ENCODE data around the gene GLI1. TPM values are rescaled to one million over a fixed set of nuclear protein-coding genes. Genes with fewer than 3 reads are reported as not detected.

Gene GLI1
- total and polyA plus RNA-seq, 7 experiments from 2014 or later = 0.39 to 1.4 (median 0.45) TPM; not detected in 2

DNA sequence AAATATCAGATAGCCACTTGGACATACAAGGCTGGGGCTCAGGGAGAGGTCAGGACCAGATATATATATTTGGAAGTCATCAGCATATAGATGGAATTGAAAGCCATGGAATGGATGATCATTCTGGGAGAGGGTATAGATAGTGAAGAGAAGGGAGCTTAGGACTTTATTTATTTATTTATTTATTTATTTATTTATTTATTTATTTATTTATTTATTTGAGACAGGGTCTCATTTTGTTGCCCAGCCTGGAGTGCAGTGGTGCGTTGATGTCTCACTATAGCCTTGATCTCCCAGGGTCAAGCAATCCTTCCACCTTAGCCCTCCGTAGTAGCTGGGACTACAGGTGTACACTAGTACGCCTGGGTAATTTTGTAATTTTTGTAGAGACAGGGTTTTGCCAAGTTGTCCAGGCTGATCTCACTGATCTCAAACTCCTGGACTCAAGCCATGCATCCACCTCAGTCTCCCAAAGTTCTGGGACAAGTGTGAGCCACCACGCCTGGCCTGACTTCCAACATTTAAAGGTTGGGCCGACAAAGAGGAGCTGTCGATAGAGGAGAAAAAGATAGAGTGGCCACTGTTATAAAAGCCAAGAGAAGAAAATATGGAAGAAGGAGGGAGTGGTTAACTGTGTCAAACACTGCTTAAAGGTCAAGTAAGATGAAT lies 13.2 kb upstream of the GLI1 start:
- no peak overlapping the region for H3K27ac ChIP-seq (ENCODE audit: low read depth, low read length)
- no peaks in the 10 kb centered on the region for H3K27me3 ChIP-seq (ENCODE audit: control insufficient read depth in 2 of 2, insufficient read depth in 2 of 2, low read length in 2 of 2)
- ChIA-PET CTCF (interaction anchor here (0.6 to 0.7 kb wide), 2 partner anchors 10 to 176 kb away, joined by 3 read pairs; no protein-coding TSS in a partner anchor), POLR2A (interaction anchor here (1.1 kb wide), 1 partner anchor 126 kb away, joined by 4 read pairs; no protein-coding TSS in a partner anchor)
- H3K36me3 ChIP-seq (ENCODE audit: control insufficient read depth in 2 of 3, insufficient read depth in 3 of 3, low read length in 3 of 3) = no peaks in the 10 kb centered on the region
- H3K36me3 Mint-ChIP-seq = peaks cover 4 to 8% (median 5%) of the 10 kb centered on the region in 5 donors
- H3K4me1 ChIP-seq (ENCODE audit: control insufficient read depth in 2 of 2, insufficient read depth in 2 of 2, low read length in 2 of 2) = no peaks in the 10 kb centered on the region
- H3K4me3 Mint-ChIP-seq = no peak overlapping the region
- no peak for DNase-seq
- H3K27ac Mint-ChIP-seq = no peak overlapping the region
- peaks cover 0 to 9% (median 4%) of the 10 kb centered on the region in 11 donors for H3K9me3 Mint-ChIP-seq
- ATAC-seq = no peak
- H3K4me1 Mint-ChIP-seq = peaks cover 0 to 5% (median 0%) of the 10 kb centered on the region in 7 donors
- H3K9me3 ChIP-seq (ENCODE audit: control insufficient read depth in 2 of 3, low read length in 3 of 3) = no peaks in the 10 kb centered on the region
- no peak overlapping the region for H3K4me3 ChIP-seq (ENCODE audit: low read length)
- H3K27me3 Mint-ChIP-seq = peaks cover 0 to 4% (median 3%) of the 10 kb centered on the region in 5 donors
- intact Hi-C loops (cut with micrococcal nuclease) = no loop called here

DNA sequence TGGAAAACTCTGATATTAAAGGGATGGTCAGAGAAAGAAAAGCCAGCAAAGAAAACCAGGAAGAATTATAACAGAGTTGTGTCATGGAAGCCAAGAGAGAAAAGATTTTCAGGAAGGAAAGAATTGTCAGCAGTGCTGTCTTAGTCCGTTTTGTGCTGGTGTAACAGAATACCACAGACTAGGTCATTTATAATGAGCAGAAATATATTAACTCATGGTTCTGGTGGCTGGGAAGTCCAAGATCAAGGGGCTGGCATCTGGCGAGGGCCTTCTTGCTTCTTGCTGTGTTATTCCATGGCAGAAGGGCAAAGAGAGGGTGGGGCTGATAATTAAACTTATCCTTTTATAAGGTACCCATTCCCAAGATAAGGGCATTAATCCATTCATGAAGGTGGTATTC lies 10.9 kb upstream of the GLI1 start:
- ChIA-PET POLR2A (interaction anchor here (0.6 kb wide), 1 partner anchor 1195 kb away, joined by 3 read pairs; no protein-coding TSS in a partner anchor), CTCF (interaction anchor here (1.0 kb wide), 1 partner anchor 183 kb away, joined by 3 read pairs; no protein-coding TSS in a partner anchor)
- no peak overlapping the region for H3K27ac Mint-ChIP-seq
- no peak overlapping the region for H3K4me3 ChIP-seq (ENCODE audit: low read length)
- H3K36me3 ChIP-seq (ENCODE audit: control insufficient read depth in 2 of 3, insufficient read depth in 3 of 3, low read length in 3 of 3) = no peaks in the 10 kb centered on the region
- H3K9me3 ChIP-seq (ENCODE audit: control insufficient read depth in 2 of 3, low read length in 3 of 3) = no peaks in the 10 kb centered on the region
- H3K4me1 Mint-ChIP-seq = peaks cover 0 to 8% (median 0%) of the 10 kb centered on the region in 7 donors
- intact Hi-C loops (cut with micrococcal nuclease) = no loop called here
- no peaks in the 10 kb centered on the region for H3K9me3 Mint-ChIP-seq
- H3K4me1 ChIP-seq (ENCODE audit: control insufficient read depth in 2 of 2, insufficient read depth in 2 of 2, low read length in 2 of 2) = no peaks in the 10 kb centered on the region
- H3K36me3 Mint-ChIP-seq = no peaks in the 10 kb centered on the region
- no peaks in the 10 kb centered on the region for H3K27me3 ChIP-seq (ENCODE audit: control insufficient read depth in 2 of 2, insufficient read depth in 2 of 2, low read length in 2 of 2)
- peaks cover 0 to 7% (median 0%) of the 10 kb centered on the region in 5 donors for H3K27me3 Mint-ChIP-seq
- DNase-seq (no peak), ATAC-seq (no peak)
- no peak overlapping the region for H3K4me3 Mint-ChIP-seq
- no peak overlapping the region for H3K27ac ChIP-seq (ENCODE audit: low read depth, low read length)

DNA sequence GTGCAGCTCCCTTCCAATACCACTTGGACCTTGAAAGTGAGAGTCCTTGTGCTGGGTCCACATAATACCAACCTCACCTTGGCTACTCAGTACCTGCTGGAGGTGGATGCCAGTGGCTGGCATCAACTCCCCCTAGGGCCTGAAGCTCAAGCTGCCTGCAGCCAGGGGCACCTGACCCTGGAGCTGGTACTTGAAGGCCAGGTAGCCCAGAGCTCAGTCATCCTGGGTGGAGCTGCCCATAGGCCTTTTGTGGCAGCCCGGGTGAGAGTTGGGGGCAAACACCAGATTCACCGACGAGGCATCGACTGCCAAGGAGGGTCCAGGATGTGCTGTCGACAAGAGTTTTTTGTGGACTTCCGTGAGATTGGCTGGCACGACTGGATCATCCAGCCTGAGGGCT lies 10.2 kb upstream of the GLI1 start:
- ATAC-seq (no peak), DNase-seq (no peak)
- ChIA-PET POLR2A (no interaction called here), CTCF (interaction anchor here (1.0 kb wide), 2 partner anchors 9 to 184 kb away, joined by 3 to 4 read pairs; no protein-coding TSS in a partner anchor)
- Mint-ChIP-seq H3K27me3 (peaks cover 0 to 7% (median 0%) of the 10 kb centered on the region in 5 donors), H3K4me3 (no peak overlapping the region), H3K4me1 (peaks cover 0 to 9% (median 0%) of the 10 kb centered on the region in 7 donors), H3K36me3 (no peaks in the 10 kb centered on the region), H3K9me3 (no peaks in the 10 kb centered on the region), H3K27ac (no peak overlapping the region)
- Histone ChIP-seq H3K4me1 (ENCODE audit: control insufficient read depth in 2 of 2, insufficient read depth in 2 of 2, low read length in 2 of 2) (no peaks in the 10 kb centered on the region), H3K27me3 (ENCODE audit: control insufficient read depth in 2 of 2, insufficient read depth in 2 of 2, low read length in 2 of 2) (no peaks in the 10 kb centered on the region), H3K27ac (ENCODE audit: low read depth, low read length) (no peak overlapping the region), H3K9me3 (ENCODE audit: control insufficient read depth in 2 of 3, low read length in 3 of 3) (no peaks in the 10 kb centered on the region), H3K36me3 (ENCODE audit: control insufficient read depth in 2 of 3, insufficient read depth in 3 of 3, low read length in 3 of 3) (no peaks in the 10 kb centered on the region), H3K4me3 (ENCODE audit: low read length) (no peak overlapping the region)
- intact Hi-C loops (cut with micrococcal nuclease) = no loop called here

DNA sequence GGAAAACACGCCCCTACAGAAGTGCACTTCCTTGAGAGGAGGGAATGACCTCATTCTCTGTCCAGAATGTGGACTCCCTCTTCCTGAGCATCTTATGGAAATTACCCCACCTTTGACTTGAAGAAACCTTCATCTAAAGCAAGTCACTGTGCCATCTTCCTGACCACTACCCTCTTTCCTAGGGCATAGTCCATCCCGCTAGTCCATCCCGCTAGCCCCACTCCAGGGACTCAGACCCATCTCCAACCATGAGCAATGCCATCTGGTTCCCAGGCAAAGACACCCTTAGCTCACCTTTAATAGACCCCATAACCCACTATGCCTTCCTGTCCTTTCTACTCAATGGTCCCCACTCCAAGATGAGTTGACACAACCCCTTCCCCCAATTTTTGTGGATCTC lies 9.5 kb upstream of the GLI1 start:
- Histone ChIP-seq H3K9me3 (ENCODE audit: control insufficient read depth in 2 of 3, low read length in 3 of 3) (no peaks in the 10 kb centered on the region), H3K27ac (ENCODE audit: low read depth, low read length) (no peak overlapping the region), H3K4me1 (ENCODE audit: control insufficient read depth in 2 of 2, insufficient read depth in 2 of 2, low read length in 2 of 2) (no peaks in the 10 kb centered on the region), H3K27me3 (ENCODE audit: control insufficient read depth in 2 of 2, insufficient read depth in 2 of 2, low read length in 2 of 2) (no peaks in the 10 kb centered on the region), H3K36me3 (ENCODE audit: control insufficient read depth in 2 of 3, insufficient read depth in 3 of 3, low read length in 3 of 3) (no peaks in the 10 kb centered on the region), H3K4me3 (ENCODE audit: low read length) (no peak overlapping the region)
- peaks cover 0 to 11% (median 0%) of the 10 kb centered on the region in 7 donors for H3K4me1 Mint-ChIP-seq
- ATAC-seq = no peak
- H3K27ac Mint-ChIP-seq = no peak overlapping the region
- intact Hi-C loops (cut with micrococcal nuclease) = loop anchor here (10.0 kb wide), 2 partner anchors 245 to 325 kb away; partner anchors contain the start of genes LRP1 (in 1 of the 2) and OS9 (in 1 of the 2)
- ChIA-PET POLR2A (no interaction called here), CTCF (interaction anchor here (1.0 kb wide), 2 partner anchors 9 to 185 kb away, joined by 3 to 4 read pairs; no protein-coding TSS in a partner anchor)
- no peak for DNase-seq
- H3K36me3 Mint-ChIP-seq = no peaks in the 10 kb centered on the region
- H3K9me3 Mint-ChIP-seq = no peaks in the 10 kb centered on the region
- H3K27me3 Mint-ChIP-seq = peaks cover 0 to 7% (median 0%) of the 10 kb centered on the region in 5 donors
- no peak overlapping the region for H3K4me3 Mint-ChIP-seq

DNA sequence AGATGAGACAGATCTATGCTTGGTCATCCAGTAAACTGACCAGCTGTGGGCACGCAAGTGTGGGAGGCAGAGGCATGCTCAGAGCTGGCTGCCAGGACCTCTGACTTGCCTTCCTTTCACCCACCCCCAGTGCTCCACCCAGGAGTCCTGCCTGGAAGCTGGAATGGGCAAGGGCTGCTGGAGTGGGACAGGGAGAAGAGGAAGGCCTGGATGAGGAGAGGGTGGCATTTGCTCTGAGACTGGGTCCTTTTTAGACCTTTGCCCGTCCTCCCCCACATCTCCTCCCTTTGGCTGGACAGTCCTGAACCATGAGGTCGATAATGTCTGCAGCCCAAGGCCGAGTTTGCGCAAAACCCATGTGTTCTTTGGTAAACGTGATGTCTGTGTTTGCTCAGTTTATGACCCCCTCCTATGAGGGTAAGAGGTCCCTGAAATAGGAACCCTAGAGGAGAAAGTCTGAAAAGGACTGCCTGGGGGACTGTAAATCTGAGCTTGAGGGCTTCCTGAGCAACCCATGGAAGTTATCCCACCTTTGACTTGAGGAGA lies 8.3 kb upstream of the GLI1 start:
- peaks cover 0 to 7% (median 0%) of the 10 kb centered on the region in 5 donors for H3K27me3 Mint-ChIP-seq
- H3K36me3 ChIP-seq (ENCODE audit: control insufficient read depth in 2 of 3, insufficient read depth in 3 of 3, low read length in 3 of 3) = no peaks in the 10 kb centered on the region
- peaks cover 4 to 20% (median 5%) of the 10 kb centered on the region in 7 donors for H3K4me1 Mint-ChIP-seq
- CTCF ChIA-PET = interaction anchor here (0.8 to 0.9 kb wide), 2 partner anchors 13 to 144 kb away, joined by 3 to 4 read pairs; no protein-coding TSS in a partner anchor
- ATAC-seq (no peak), DNase-seq (no peak)
- H3K27me3 ChIP-seq (ENCODE audit: control insufficient read depth in 2 of 2, insufficient read depth in 2 of 2, low read length in 2 of 2) = no peaks in the 10 kb centered on the region
- peaks cover 0 to 5% of the 10 kb centered on the region in 2 donors for H3K4me1 ChIP-seq (ENCODE audit: control insufficient read depth in 2 of 2, insufficient read depth in 2 of 2, low read length in 2 of 2)
- no peaks in the 10 kb centered on the region for H3K36me3 Mint-ChIP-seq
- no peaks in the 10 kb centered on the region for H3K9me3 ChIP-seq (ENCODE audit: control insufficient read depth in 2 of 3, low read length in 3 of 3)
- H3K4me3 ChIP-seq (ENCODE audit: low read length) = no peak overlapping the region
- POLR2A ChIA-PET = interaction anchor here (1.4 kb wide), 1 partner anchor 12 kb away, joined by 5 read pairs; no protein-coding TSS in a partner anchor
- H3K27ac Mint-ChIP-seq = no peak overlapping the region
- no peak overlapping the region for H3K27ac ChIP-seq (ENCODE audit: low read depth, low read length)
- intact Hi-C loops (cut with micrococcal nuclease) = loop anchor here (10.0 kb wide), 2 partner anchors 243 to 327 kb away; partner anchors contain the start of genes LRP1 (in 1 of the 2) and OS9 (in 1 of the 2)
- no peak overlapping the region for H3K4me3 Mint-ChIP-seq
- H3K9me3 Mint-ChIP-seq = no peaks in the 10 kb centered on the region

DNA sequence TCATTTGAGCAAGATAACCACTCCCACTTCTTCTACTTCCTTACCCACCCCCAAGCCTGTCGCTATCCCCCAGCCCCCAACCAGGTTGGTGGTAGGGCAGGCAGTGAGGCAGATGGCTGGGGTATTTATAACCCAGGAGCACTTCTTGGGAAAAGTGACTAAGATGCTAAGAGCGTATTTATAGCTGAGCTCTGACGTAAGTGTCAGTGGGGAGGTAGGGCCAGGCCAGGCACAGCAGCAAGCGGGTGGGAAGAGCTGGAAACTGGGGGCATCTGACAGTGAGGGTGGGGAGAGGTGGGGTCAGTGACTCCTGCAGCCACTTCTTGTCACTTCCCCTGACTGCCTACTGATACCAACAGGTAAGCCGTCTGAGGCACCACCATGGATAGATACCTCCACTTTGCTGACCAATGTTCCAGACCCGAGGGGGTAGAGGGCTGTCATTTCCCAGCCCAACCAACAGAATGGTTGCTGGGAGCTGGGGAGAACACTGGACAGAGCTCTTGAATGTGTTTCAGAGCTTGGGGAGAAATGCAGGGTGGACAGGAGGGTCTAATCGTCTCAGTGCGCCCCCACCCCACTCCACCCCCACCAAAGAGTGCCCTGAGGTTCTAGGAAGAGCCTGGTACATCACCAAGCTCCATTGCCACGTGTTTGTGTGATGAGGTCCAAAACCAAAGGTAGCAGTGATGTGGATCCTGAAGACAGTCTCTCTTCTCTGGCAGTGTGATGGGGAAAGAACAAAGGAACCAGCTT lies 7.2 kb upstream of the GLI1 start:
- Mint-ChIP-seq H3K4me3 (no peak overlapping the region), H3K9me3 (no peaks in the 10 kb centered on the region), H3K4me1 (peaks cover 4 to 20% (median 5%) of the 10 kb centered on the region in 7 donors), H3K27me3 (peaks cover 0 to 7% (median 0%) of the 10 kb centered on the region in 5 donors), H3K27ac (peak overlapping the region in 1 of 9 donors; percentile 33), H3K36me3 (no peaks in the 10 kb centered on the region)
- H3K4me3 ChIP-seq (ENCODE audit: low read length) = no peak overlapping the region
- POLR2A ChIA-PET = interaction anchor here (0.6 to 1.4 kb wide), 3 partner anchors 11 to 109 kb away, joined by 4 to 6 read pairs (median 5); no protein-coding TSS in a partner anchor
- CTCF ChIA-PET = interaction anchor here (0.5 to 1.6 kb wide), 12 partner anchors 10 to 191 kb away, joined by 3 to 6 read pairs (median 3); no protein-coding TSS in a partner anchor
- ATAC-seq (no peak), DNase-seq (no peak)
- H3K27ac ChIP-seq (ENCODE audit: low read depth, low read length) = no peak overlapping the region
- peaks cover 0 to 5% of the 10 kb centered on the region in 2 donors for H3K4me1 ChIP-seq (ENCODE audit: control insufficient read depth in 2 of 2, insufficient read depth in 2 of 2, low read length in 2 of 2)
- intact Hi-C loops (cut with micrococcal nuclease) = loop anchor here (2.0 to 10.0 kb wide), 4 partner anchors 146 to 328 kb away; partner anchors contain the start of genes LRP1 (in 1 of the 2) and OS9 (in 1 of the 2)
- H3K36me3 ChIP-seq (ENCODE audit: control insufficient read depth in 2 of 3, insufficient read depth in 3 of 3, low read length in 3 of 3) = no peaks in the 10 kb centered on the region
- no peaks in the 10 kb centered on the region for H3K27me3 ChIP-seq (ENCODE audit: control insufficient read depth in 2 of 2, insufficient read depth in 2 of 2, low read length in 2 of 2)
- H3K9me3 ChIP-seq (ENCODE audit: control insufficient read depth in 2 of 3, low read length in 3 of 3) = no peaks in the 10 kb centered on the region

All from naive thymus-derived CD4-positive, alpha-beta T cell (primary cell).